ENCODE data around the gene HDAC4.
"Not testable (repeated sequence)": the region's sequence is repeated elsewhere in the genome, so short reads cannot be mapped to it uniquely, and the experiment has no call there.

Gene HDAC4

GRCh38 chr2:239072786-239073185 is 328.0 kb downstream of the HDAC4 start:
- no peak overlapping the region for H3K4me3 ChIP-seq (ENCODE audit: low read length)
- DNase-seq (ENCODE audit: low read depth): no peak
- TF ChIP-seq CTCF (conservative IDR thresholded peaks at IDR 0.05; ENCODE audit: low read length): no peak

GRCh38 chr2:239070466-239070865 is 330.4 kb downstream of the HDAC4 start:
- TF ChIP-seq CTCF (conservative IDR thresholded peaks at IDR 0.05; ENCODE audit: low read length): no peak
- no peak overlapping the region for H3K4me3 ChIP-seq (ENCODE audit: low read length)
- no peak for DNase-seq (ENCODE audit: low read depth)

- not testable (repeated sequence) for DNase-seq (ENCODE audit: low read depth); H3K4me3 ChIP-seq (ENCODE audit: low read length)
Observed at GRCh38 chr2:239069362-239070333, 331.2 kb downstream of the HDAC4 start.

GRCh38 chr2:239068411-239068810 is 332.4 kb downstream of the HDAC4 start:
- no peak for DNase-seq (ENCODE audit: low read depth)
- no peak for TF ChIP-seq CTCF (conservative IDR thresholded peaks at IDR 0.05; ENCODE audit: low read length)
- no peak overlapping the region for H3K4me3 ChIP-seq (ENCODE audit: low read length)

GRCh38 chr2:239067196-239067865 is 333.5 kb downstream of the HDAC4 start:
- TF ChIP-seq CTCF (conservative IDR thresholded peaks at IDR 0.05; ENCODE audit: low read length): no peak
- DNase-seq (ENCODE audit: low read depth): no peak

GRCh38 chr2:239066597-239066996 is 334.2 kb downstream of the HDAC4 start:
- no peak for TF ChIP-seq CTCF (conservative IDR thresholded peaks at IDR 0.05; ENCODE audit: low read length)
- no peak overlapping the region for H3K4me3 ChIP-seq (ENCODE audit: low read length)
- no peak for DNase-seq (ENCODE audit: low read depth)

More at GRCh38 chr2:239067196-239067865, 333.5 kb downstream of the HDAC4 start:
- no peak overlapping the region for H3K4me3 ChIP-seq (ENCODE audit: low read length)

GRCh38 chr2:239065962-239066361 is 334.9 kb downstream of the HDAC4 start:
- no peak for DNase-seq (ENCODE audit: low read depth)
- TF ChIP-seq CTCF (conservative IDR thresholded peaks at IDR 0.05; ENCODE audit: low read length): no peak
- no peak overlapping the region for H3K4me3 ChIP-seq (ENCODE audit: low read length)
